Heart right ventricle (tissue), 16 donors: ENCODE data around the gene PRMT5. TPM values are rescaled to one million over a fixed set of nuclear protein-coding genes. Genes with fewer than 3 reads are reported as not detected.

Experiments used
- ATAC-seq, 8 donors: fragments of 200-7000 bp; cut with Tn5 transposase; one replicate each; pipeline ENCODE4 v1.9.1; 2020; ENCODE audit warnings: mild to moderate bottlenecking in 8 of 8, moderate library complexity in 8 of 8, moderate number of reproducible peaks in 1 of 8
- DNase-seq, 2 donors: peaks; one replicate each; pipeline ENCODE4 v3.0.0-alpha.2; 2020
- H3K27ac ChIP-seq, 10 donors: fragments of 200-600 bp; sonication (generic) in 2 of 10; one replicate each; pipeline versions ENCODE4 v1.5.0 to v1.8.0; 2020 to 2022; ENCODE audit warnings: mild to moderate bottlenecking in 3 of 10
- H3K27me3 ChIP-seq, 7 donors: fragments of 200-600 bp; one replicate each; pipeline ENCODE4 v1.8.0; 2021 to 2022; ENCODE audit warnings: mild to moderate bottlenecking in 2 of 7
- H3K36me3 ChIP-seq, 9 donors: fragments of 200-600 bp; sonication (generic) in 1 of 9; one replicate each; pipeline versions ENCODE4 v1.5.0 to v1.8.0; 2020 to 2022; ENCODE audit warnings: mild to moderate bottlenecking in 2 of 9
- H3K4me1 ChIP-seq, 9 donors: fragments of 200-600 bp; sonication (generic) in 1 of 9; one replicate each; pipeline versions ENCODE4 v1.5.0 to v1.8.0; 2020 to 2022; ENCODE audit warnings: mild to moderate bottlenecking in 4 of 9
- H3K4me3 ChIP-seq, 10 donors: fragments of 200-600 bp; sonication (generic) in 2 of 10; one replicate each; pipeline versions ENCODE4 v1.5.0 to v1.8.0; 2020 to 2022; ENCODE audit warnings: mild to moderate bottlenecking in 7 of 10, moderate library complexity in 2 of 10
- H3K9me3 ChIP-seq, 11 donors: fragments of 200-600 bp in 10 of 11; sonication (generic) in 2 of 11; one replicate each; pipeline versions ENCODE4 v1.5.0 to v1.8.0; 2013 to 2022; ENCODE audit warnings: mild to moderate bottlenecking in 2 of 11, control low read depth in 1 of 11, moderate library complexity in 1 of 11
- WGBS, 2 donors: extraction: QIAGEN DNeasy Blood & Tissue Kit; methylation state at CpG; one replicate each; pipeline ENCODE4 v1.1.7; 2013; ENCODE audit warnings: inconsistent platforms in 1 of 2; 5-methylcytosine and 5-hydroxymethylcytosine counted together
- intact Hi-C, 10 donors: fragments of 100-400 bp; cut with DNase I; formaldehyde crosslinking; loops; one replicate each; pipeline versions ENCODE4 v1.11.1 to v1.14.2; 2022
- polyA plus RNA-seq, 2 donors: library from polyadenylated mRNA; stranded (reverse); fragments of 200-250 nt; gene quantifications; one replicate each; pipeline ENCODE4 v1.2.3, GENCODE V29; 2013
- total RNA-seq, 10 donors: library from RNA; stranded (reverse); fragmentation: NEBNext Ultra II Directional in 3 of 10; extraction: Animal tissue kit (Norgen Biotek cat#: 25700) in 3 of 10; gene quantifications; one replicate each; pipeline versions ENCODE4 v1.2.1 to v1.2.4, GENCODE V29; 2021 to 2023
- TF ChIP-seq, protein P1 (sequence below), 9 donors: fragments of 200-600 bp; sonication (generic) in 2 of 9; IDR thresholded peaks; one replicate each; pipeline versions ENCODE4 v1.5.0 to v1.8.0; 2021 to 2022; ENCODE audit warnings: antibody characterized with exemption in 9 of 9, mild to moderate bottlenecking in 5 of 9, moderate library complexity in 1 of 9
- donor health status: Arrhythmogenic right ventricular cardiomyopathy.
- donor health status: ischemic (EF 13 %, LVEDD 7.1; RV severe dilation, severe dysfunction).
- donor health status: healthy with polysubstance abuse.
- donor health status: DM: no; HTN: yes; CAD: no.
- donor health status: DM: no; HTN: no; CAD: no.
- donor health status: ischemic (EF 25% LVEDD 6.9; RV normal size, moderate dysfunction).
- donor health status: ischemic (EF 25% LVEDD 5.7; RV mildly dilated, moderate dysfunction).
- donor health status: healthy.
- donor health status: DM: yes; HTN: yes; CAD: no.
- donor health status: Ischemic cardiomyopathy.
- donor health status: ischemic (EF 35%, LVEDD 5.7; RV mildly dilated, moderate dysfunction).
- donor health status: nonischemic (EF 11% LVEDD 7.7; RV severe dilation, severe dysfunction).
- donor health status: DM: yes; HTN: yes; CAD: no.
- donor health status: PGD.
- donor health status: ischemic (EF 29% LVEDD 5.4; RV normal size, mild dysfunction).
- donor health status: nonischemic (EF 23%, LVEDD 6.1; RV moderate dilation, normal function).

The PRMT5 gene
- total and polyA plus RNA-seq, 12 donors: 7.8 to 75.1 (median 48.2) TPM

DNA sequence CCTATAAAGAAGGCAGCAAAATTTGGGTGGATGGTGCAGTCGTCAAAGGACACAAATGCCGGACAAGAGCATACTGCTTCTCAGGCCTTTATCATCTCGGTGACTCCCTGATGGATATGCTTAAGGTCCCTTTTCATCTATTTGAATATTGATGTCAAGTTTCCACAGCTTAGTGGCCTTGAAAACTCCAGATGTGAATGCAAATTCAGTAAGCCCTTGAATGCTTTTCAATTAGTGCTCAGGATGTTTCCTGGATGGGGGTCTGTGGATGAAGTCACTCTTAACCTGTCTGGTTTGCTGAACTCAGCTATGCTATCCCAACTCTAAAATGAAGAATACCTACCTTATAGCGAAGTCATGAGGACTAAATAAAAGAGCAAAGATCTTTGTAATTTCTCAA is 35.5 kb downstream of the PRMT5 start:
- DNase-seq (no peak), ATAC-seq (no peak)
- TF ChIP-seq, protein P1, sequence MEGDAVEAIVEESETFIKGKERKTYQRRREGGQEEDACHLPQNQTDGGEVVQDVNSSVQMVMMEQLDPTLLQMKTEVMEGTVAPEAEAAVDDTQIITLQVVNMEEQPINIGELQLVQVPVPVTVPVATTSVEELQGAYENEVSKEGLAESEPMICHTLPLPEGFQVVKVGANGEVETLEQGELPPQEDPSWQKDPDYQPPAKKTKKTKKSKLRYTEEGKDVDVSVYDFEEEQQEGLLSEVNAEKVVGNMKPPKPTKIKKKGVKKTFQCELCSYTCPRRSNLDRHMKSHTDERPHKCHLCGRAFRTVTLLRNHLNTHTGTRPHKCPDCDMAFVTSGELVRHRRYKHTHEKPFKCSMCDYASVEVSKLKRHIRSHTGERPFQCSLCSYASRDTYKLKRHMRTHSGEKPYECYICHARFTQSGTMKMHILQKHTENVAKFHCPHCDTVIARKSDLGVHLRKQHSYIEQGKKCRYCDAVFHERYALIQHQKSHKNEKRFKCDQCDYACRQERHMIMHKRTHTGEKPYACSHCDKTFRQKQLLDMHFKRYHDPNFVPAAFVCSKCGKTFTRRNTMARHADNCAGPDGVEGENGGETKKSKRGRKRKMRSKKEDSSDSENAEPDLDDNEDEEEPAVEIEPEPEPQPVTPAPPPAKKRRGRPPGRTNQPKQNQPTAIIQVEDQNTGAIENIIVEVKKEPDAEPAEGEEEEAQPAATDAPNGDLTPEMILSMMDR (IDR thresholded peaks at IDR 0.05): no peak
- Histone ChIP-seq H3K9me3 (no peaks in the 10 kb centered on the region), H3K27ac (no peak overlapping the region), H3K4me1 (peaks cover 0 to 13% (median 0%) of the 10 kb centered on the region in 9 donors), H3K4me3 (no peak overlapping the region), H3K36me3 (peaks cover 0 to 16% (median 0%) of the 10 kb centered on the region in 9 donors), H3K27me3 (no peaks in the 10 kb centered on the region)
- intact Hi-C loops: no loop called here
- 93% methylated on average over 4 of the region's 4 CpGs for WGBS, 2 donors

DNA sequence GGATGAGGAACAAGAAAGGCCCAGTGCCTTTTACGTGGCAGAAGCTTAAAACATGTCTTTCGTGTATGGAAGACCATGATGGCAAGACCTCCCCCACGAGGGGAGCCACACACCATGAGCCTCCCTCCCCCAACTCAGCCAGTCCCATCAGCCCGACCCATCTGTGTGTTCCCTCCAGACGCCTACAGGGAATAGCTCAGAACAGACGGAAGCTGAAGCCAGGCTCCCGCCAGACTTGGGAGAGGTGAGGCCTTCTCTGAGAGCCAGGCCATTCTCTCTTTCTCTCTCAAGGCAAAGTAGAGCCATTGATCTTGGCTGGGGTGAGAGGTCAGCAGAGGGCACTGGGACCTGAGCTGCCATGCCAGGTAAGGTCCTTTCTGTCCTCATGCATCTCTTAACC is 36.7 kb downstream of the PRMT5 start:
- no peaks in the 10 kb centered on the region for H3K9me3 ChIP-seq
- H3K4me3 ChIP-seq: no peak overlapping the region
- H3K4me1 ChIP-seq: peaks cover 0 to 11% (median 2%) of the 10 kb centered on the region in 9 donors
- ATAC-seq (no peak), DNase-seq (no peak)
- 82 to 84% methylated on average over 7 of the region's 7 CpGs for WGBS, 2 donors
- intact Hi-C loops: no loop called here
- TF ChIP-seq, protein P1 (IDR thresholded peaks at IDR 0.05): no peak
- peaks cover 0 to under 1% (median 0%) of the 10 kb centered on the region in 7 donors for H3K27me3 ChIP-seq
- no peak overlapping the region for H3K27ac ChIP-seq
- peaks cover 0 to 10% (median 0%) of the 10 kb centered on the region in 9 donors for H3K36me3 ChIP-seq

DNA sequence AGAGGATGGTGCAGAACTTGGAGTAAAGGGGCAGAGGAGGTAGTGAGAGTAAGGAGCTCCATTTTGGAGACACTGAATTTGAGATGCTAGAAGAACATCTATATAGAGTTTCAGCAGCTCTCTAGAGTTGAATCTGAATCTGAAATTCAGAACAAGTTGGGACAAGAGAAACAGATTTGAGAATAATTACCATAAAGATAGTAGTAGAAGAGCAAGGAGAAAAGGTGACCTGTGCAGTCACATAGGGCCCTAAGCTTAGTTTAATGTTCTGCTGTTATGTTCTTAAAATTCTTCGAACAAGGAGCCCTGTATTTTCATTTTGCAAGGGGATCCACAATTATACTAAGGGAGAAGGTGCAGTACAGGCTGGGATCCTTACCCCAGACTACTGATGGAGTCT is 38.8 kb downstream of the PRMT5 start:
- 91 to 97% methylated on average over 1 of the region's 1 CpG for WGBS, 2 donors
- no peak overlapping the region for H3K4me3 ChIP-seq
- intact Hi-C loops: no loop called here
- H3K9me3 ChIP-seq: no peaks in the 10 kb centered on the region
- H3K36me3 ChIP-seq: peaks cover 0 to 9% (median 0%) of the 10 kb centered on the region in 9 donors
- H3K27ac ChIP-seq: no peak overlapping the region
- no peak for ATAC-seq
- peaks cover 0 to 23% (median 7%) of the 10 kb centered on the region in 9 donors for H3K4me1 ChIP-seq
- TF ChIP-seq, protein P1 (IDR thresholded peaks at IDR 0.05): no peak
- peaks cover 0 to 10% (median 0%) of the 10 kb centered on the region in 7 donors for H3K27me3 ChIP-seq
- no peak for DNase-seq

DNA sequence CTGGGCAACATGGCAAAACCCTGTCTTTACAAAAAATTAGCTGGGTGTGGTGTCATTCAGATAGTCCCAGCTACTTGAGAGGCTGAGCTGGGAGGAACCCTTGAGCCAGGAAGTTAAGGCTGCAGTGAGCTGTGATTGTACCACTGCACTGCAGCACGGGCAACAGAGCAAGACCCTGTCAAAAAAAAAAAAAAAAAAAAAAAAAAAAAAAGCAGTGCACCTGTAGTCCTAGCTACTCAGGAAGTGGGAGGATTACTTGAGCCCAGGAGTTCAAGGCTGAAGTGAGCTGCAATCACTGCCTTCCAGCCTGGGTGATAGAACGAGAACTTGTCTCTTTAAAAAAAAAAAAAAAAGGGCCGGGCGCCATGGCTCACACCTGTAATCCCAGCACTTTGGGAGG is 40.5 kb downstream of the PRMT5 start:
- DNase-seq (no peak), ATAC-seq (no peak)
- Histone ChIP-seq H3K4me1 (peaks cover 0 to 23% (median 7%) of the 10 kb centered on the region in 9 donors), H3K27me3 (peaks cover 0 to 10% (median 0%) of the 10 kb centered on the region in 7 donors), H3K27ac (no peak overlapping the region), H3K9me3 (no peaks in the 10 kb centered on the region), H3K36me3 (peaks cover 0 to 3% (median 0%) of the 10 kb centered on the region in 9 donors), H3K4me3 (no peak overlapping the region)
- WGBS, 2 donors: 85 to 86% methylated on average over 4 of the region's 4 CpGs
- TF ChIP-seq, protein P1 (IDR thresholded peaks at IDR 0.05): no peak
- intact Hi-C loops: no loop called here
